Hepatic stellate cell (primary cell): ENCODE data around the gene SFTPB.
"Not testable (repeated sequence)": the region's sequence is repeated elsewhere in the genome, so short reads cannot be mapped to it uniquely, and the experiment has no call there.

Source experiments
- DNase-seq: peaks from one replicate; pipeline ENCODE4 v3.0.0; 2011; ENCODE audit warnings: low spot score

SFTPB gene

GRCh38 chr2:85656468-85656867, 11.5 kb downstream of the SFTPB start:
- no peak for DNase-seq

GRCh38 chr2:85655961-85656417, 12.0 kb downstream of the SFTPB start:
- peak; percentile 76 for DNase-seq

- DNase-seq = no peak
Observed at GRCh38 chr2:85653996-85654395, 14.0 kb downstream of the SFTPB start.

- no peak for DNase-seq
Observed at GRCh38 chr2:85652056-85652455, 15.9 kb downstream of the SFTPB start.

- DNase-seq = no peak
Observed at GRCh38 chr2:85651097-85651496, 16.9 kb downstream of the SFTPB start.

- no peak for DNase-seq
Observed at GRCh38 chr2:85650456-85650855, 17.5 kb downstream of the SFTPB start.

GRCh38 chr2:85649201-85650190, 18.5 kb downstream of the SFTPB start:
- DNase-seq = peak; percentile 65

- peak; percentile 67 for DNase-seq
Observed at GRCh38 chr2:85648619-85649018, 19.4 kb downstream of the SFTPB start.

- DNase-seq = no peak
Observed at GRCh38 chr2:85647823-85648526, 20.0 kb downstream of the SFTPB start.

- no peak for DNase-seq
Observed at GRCh38 chr2:85646166-85646565, 21.8 kb downstream of the SFTPB start.

- no peak for DNase-seq
Observed at GRCh38 chr2:85644909-85645308, 23.1 kb downstream of the SFTPB start.

- DNase-seq = no peak
Observed at GRCh38 chr2:85642725-85643124, 25.3 kb downstream of the SFTPB start.

GRCh38 chr2:85635636-85636035, 32.4 kb downstream of the SFTPB start:
- no peak for DNase-seq

GRCh38 chr2:85635011-85635410, 33.0 kb downstream of the SFTPB start:
- DNase-seq = no peak

- DNase-seq = no peak
Observed at GRCh38 chr2:85631316-85631715, 36.7 kb downstream of the SFTPB start.

GRCh38 chr2:85628658-85629057, 39.3 kb downstream of the SFTPB start:
- no peak for DNase-seq

GRCh38 chr2:85623991-85624390, 44.0 kb downstream of the SFTPB start:
- no peak for DNase-seq

- no peak for DNase-seq
Observed at GRCh38 chr2:85621338-85621737, 46.7 kb downstream of the SFTPB start.

- DNase-seq = no peak
Observed at GRCh38 chr2:85619617-85620016, 48.4 kb downstream of the SFTPB start.

GRCh38 chr2:85617723-85618122, 50.3 kb downstream of the SFTPB start:
- not testable (repeated sequence) for DNase-seq

- DNase-seq = no peak
Observed at GRCh38 chr2:85615413-85615728, 52.6 kb downstream of the SFTPB start.

- DNase-seq = not testable (repeated sequence)
Observed at GRCh38 chr2:85614757-85615156, 53.2 kb downstream of the SFTPB start.
